Cardiac fibroblast (primary cell): Measurements from ENCODE around the gene DPF3.

ENCODE experiments used
- DNase-seq, 2 donors: peaks; one replicate each; pipeline versions ENCODE4 v3.0.0 to v3.0.0-alpha.2; 2010; ENCODE audit warnings: low read depth in 2 of 2
- H3K4me3 ChIP-seq, 2 donors: replicated peaks in 1 of 2; 1 replicate in 1 of 2; 2 replicates in 1 of 2; pipeline ENCODE4 v1.5.1; 2011; ENCODE audit warnings: low read depth in 2 of 2, low read length in 2 of 2, mild to moderate bottlenecking in 2 of 2, moderate library complexity in 1 of 2
- CTCF ChIP-seq: IDR thresholded peaks from one replicate; pipeline ENCODE4 v1.5.1; 2011; ENCODE audit warnings: low read depth, mild to moderate bottlenecking, low read length, inconsistent platforms

DPF3 gene

GRCh38 chr14:72700338-72701236 is 193.3 kb downstream of the DPF3 start:
- no peak for TF ChIP-seq CTCF
- H3K4me3 ChIP-seq = no peak overlapping the region
- peak in 1 of 2 donors; percentile 16 for DNase-seq

- no peak overlapping the region for H3K4me3 ChIP-seq
- peak; percentile 84 to 91 for DNase-seq
- TF ChIP-seq CTCF = no peak
Observed at GRCh38 chr14:72699852-72700257, 194.0 kb downstream of the DPF3 start.

- DNase-seq = peak in 1 of 2 donors; percentile 10
- TF ChIP-seq CTCF = no peak
Observed at GRCh38 chr14:72699443-72699842, 194.5 kb downstream of the DPF3 start.

DNA sequence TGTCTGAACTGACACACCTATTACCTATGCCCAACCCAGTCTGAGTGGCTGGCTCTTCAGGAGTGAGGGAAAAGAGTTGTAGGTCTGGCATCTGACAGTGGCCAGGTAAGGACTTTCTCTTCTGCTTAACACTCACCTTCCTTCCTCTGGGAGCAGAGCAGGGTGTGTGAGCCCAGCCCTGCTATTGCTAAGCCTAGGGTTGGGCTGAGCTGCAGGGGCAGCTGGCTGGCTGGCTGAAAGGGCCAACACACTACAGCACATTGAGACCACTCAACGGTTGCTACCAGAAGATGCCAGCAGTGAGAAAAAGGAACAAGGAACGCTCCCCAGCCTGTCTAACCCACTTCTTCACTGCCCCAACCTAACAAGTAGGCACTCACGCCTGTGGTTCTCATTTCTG is 201.2 kb downstream of the DPF3 start:
- peak in 1 of 2 donors; percentile 10 for DNase-seq
- TF ChIP-seq CTCF = no peak
- no peak overlapping the region for H3K4me3 ChIP-seq

More at GRCh38 chr14:72699443-72699842, 194.5 kb downstream of the DPF3 start:
- no peak overlapping the region for H3K4me3 ChIP-seq

DNA sequence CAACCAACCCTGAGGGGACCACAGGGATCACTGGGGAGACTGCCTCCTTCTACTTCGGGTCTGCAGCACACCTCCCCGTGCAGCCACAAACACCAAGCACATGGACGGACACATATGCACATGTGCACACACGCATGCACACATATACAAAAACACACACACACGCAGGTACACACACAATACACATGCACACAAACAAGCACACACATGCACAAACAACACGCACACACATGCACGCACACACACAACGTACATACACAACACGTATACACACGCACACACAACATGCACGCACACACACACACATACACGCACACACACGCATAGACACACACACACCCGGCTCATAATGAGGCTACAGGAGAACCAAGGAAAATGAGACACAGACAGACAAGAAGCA is 203.6 kb downstream of the DPF3 start:
- H3K4me3 ChIP-seq = no peak overlapping the region
- TF ChIP-seq CTCF = no peak
- DNase-seq = no peak

- DNase-seq = no peak
- no peak for TF ChIP-seq CTCF
- no peak overlapping the region for H3K4me3 ChIP-seq
Observed at GRCh38 chr14:72688990-72689671, 204.8 kb downstream of the DPF3 start.
